SK-N-SH treated with all-trans-retinoic acid at 6 μM for 48 hours (cell line): ENCODE data around the gene IRGM.
"Not testable (repeated sequence)": the region's sequence is repeated elsewhere in the genome, so short reads cannot be mapped to it uniquely, and the experiment has no call there.

ENCODE experiments used
- ATAC-seq: fragments of 200-7000 bp; cut with Tn5 transposase; 3 replicates; pipeline ENCODE4 v1.9.1; 2020; ENCODE audit warnings: mild to moderate bottlenecking, moderate library complexity
- ARNTL ChIP-seq: fragments of 450-650 bp; formaldehyde crosslinking; IDR thresholded peaks from 2 replicates; pipeline ENCODE4 v1.5.0; 2020; ENCODE audit warnings: low read depth, mild to moderate bottlenecking, moderate library complexity, borderline replicate concordance
- BACH2 ChIP-seq: fragments of 250-450 bp; sonication (Bioruptor Pico); IDR thresholded peaks from 2 replicates; pipeline ENCODE4 v1.9.0; 2021; ENCODE audit warnings: mild to moderate bottlenecking, borderline replicate concordance
- CSDC2 ChIP-seq: fragments of 250-450 bp; sonication (Bioruptor Pico); IDR thresholded peaks from 2 replicates; pipeline ENCODE4 v1.5.0; 2020; ENCODE audit warnings: mild to moderate bottlenecking, moderate library complexity
- ESRRG ChIP-seq: fragments of 250-450 bp; sonication (Bioruptor Pico); IDR thresholded peaks from 2 replicates; pipeline ENCODE4 v1.6.1; 2021; ENCODE audit warnings: mild to moderate bottlenecking
- GLIS3 ChIP-seq: fragments of 250-450 bp; sonication (Bioruptor Pico); IDR thresholded peaks from 2 replicates; pipeline ENCODE4 v1.5.0; 2020; ENCODE audit warnings: mild to moderate bottlenecking, moderate library complexity
- ISL1 ChIP-seq: fragments of 250-450 bp; sonication (Bioruptor Pico); IDR thresholded peaks from 2 replicates; pipeline ENCODE4 v2.1.2; 2022; ENCODE audit warnings: mild to moderate bottlenecking, moderate library complexity
- OSR1 ChIP-seq: fragments of 250-450 bp; sonication (Bioruptor Pico); IDR thresholded peaks from 2 replicates; pipeline ENCODE4 v1.8.0; 2022; ENCODE audit warnings: moderate library complexity, mild to moderate bottlenecking, inconsistent platforms
- PPARA ChIP-seq: fragments of 250-450 bp; sonication (Bioruptor Pico); IDR thresholded peaks from 2 replicates; pipeline ENCODE4 v1.5.0; 2020; ENCODE audit warnings: mild to moderate bottlenecking, borderline replicate concordance
- RARB ChIP-seq: fragments of 250-450 bp; sonication (Bioruptor Pico); IDR thresholded peaks from 2 replicates; pipeline ENCODE4 v1.8.0; 2021; ENCODE audit warnings: mild to moderate bottlenecking, moderate library complexity
- TCF4 ChIP-seq: fragments of 250-450 bp; sonication (Bioruptor Pico); IDR thresholded peaks from 2 replicates; pipeline ENCODE4 v1.8.0; 2021; ENCODE audit warnings: mild to moderate bottlenecking, moderate library complexity, borderline replicate concordance
- ZC3H10 ChIP-seq: fragments of 250-450 bp; sonication (Bioruptor Pico); IDR thresholded peaks from 2 replicates; pipeline ENCODE4 v1.5.1; 2021; ENCODE audit warnings: mild to moderate bottlenecking, moderate library complexity
- ZFP3 ChIP-seq: fragments of 250-450 bp; sonication (Bioruptor Pico); IDR thresholded peaks from 2 replicates; pipeline ENCODE4 v1.5.0; 2020; ENCODE audit warnings: mild to moderate bottlenecking, moderate library complexity
- ZFP30 ChIP-seq: fragments of 450-650 bp; formaldehyde crosslinking; IDR thresholded peaks from 2 replicates; pipeline ENCODE4 v1.5.0; 2022; ENCODE audit warnings: mild to moderate bottlenecking, moderate library complexity
- ZNF565 ChIP-seq: fragments of 450-650 bp; formaldehyde crosslinking; conservative IDR thresholded peaks from 2 replicates; pipeline ENCODE4 v1.5.0; 2020; ENCODE audit warnings: low read depth, mild to moderate bottlenecking, moderate library complexity
- ZNF70 ChIP-seq: fragments of 450-650 bp; formaldehyde crosslinking; IDR thresholded peaks from 2 replicates; pipeline ENCODE4 v1.5.0; 2020; ENCODE audit warnings: mild to moderate bottlenecking, moderate library complexity
- ZNF8 ChIP-seq: fragments of 450-650 bp; formaldehyde crosslinking; IDR thresholded peaks from 2 replicates; pipeline ENCODE4 v1.5.0; 2020; ENCODE audit warnings: mild to moderate bottlenecking, moderate library complexity
- TF ChIP-seq, protein P1 (sequence below): fragments of 250-450 bp; sonication (Bioruptor Pico); IDR thresholded peaks from 2 replicates; pipeline ENCODE4 v1.8.0; 2020; ENCODE audit warnings: mild to moderate bottlenecking, moderate library complexity, borderline replicate concordance
- TF ChIP-seq, protein P2 (sequence below): fragments of 250-450 bp; sonication (Bioruptor Pico); IDR thresholded peaks from 2 replicates; pipeline ENCODE4 v1.8.0; 2021; ENCODE audit warnings: low read depth, mild to moderate bottlenecking, moderate library complexity, borderline replicate concordance
- TF ChIP-seq, protein P3 (sequence below): fragments of 250-450 bp; sonication (Bioruptor Pico); IDR thresholded peaks from 2 replicates; pipeline ENCODE4 v1.5.0; 2020; ENCODE audit warnings: mild to moderate bottlenecking, moderate library complexity
- TF ChIP-seq, protein P4 (sequence below): fragments of 250-450 bp; sonication (Bioruptor Pico); IDR thresholded peaks from 2 replicates; pipeline ENCODE4 v1.5.1; 2021; ENCODE audit warnings: mild to moderate bottlenecking, moderate library complexity
- TF ChIP-seq, protein P5 (sequence below): fragments of 250-450 bp; sonication (Bioruptor Pico); IDR thresholded peaks from 2 replicates; pipeline ENCODE4 v1.5.1; 2020; ENCODE audit warnings: low read depth, mild to moderate bottlenecking, moderate library complexity

IRGM gene

DNA sequence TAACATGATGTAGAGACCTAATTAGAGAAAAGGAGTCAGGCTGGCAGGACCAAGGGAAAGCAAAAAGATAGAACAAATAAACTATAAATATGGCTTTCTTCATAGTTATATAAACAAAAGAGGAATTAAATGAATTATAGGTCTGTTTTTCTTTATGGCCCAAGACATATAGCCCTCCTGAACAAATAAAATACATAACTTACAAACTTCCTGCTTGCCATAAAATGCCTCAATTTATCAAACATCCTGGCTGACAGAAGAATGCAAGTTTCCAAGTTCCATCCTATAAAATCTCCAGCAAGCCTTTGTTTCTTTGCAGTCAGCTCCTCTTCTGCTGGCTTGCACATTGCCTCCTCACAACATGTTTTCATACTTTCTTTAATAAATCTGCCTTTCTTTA lies 31.3 kb upstream of the IRGM start:
- ATAC-seq, result no peak
- TF ChIP-seq GLIS3 (CRISPR knock-in tag), result no peak
- TF ChIP-seq, protein P1, sequence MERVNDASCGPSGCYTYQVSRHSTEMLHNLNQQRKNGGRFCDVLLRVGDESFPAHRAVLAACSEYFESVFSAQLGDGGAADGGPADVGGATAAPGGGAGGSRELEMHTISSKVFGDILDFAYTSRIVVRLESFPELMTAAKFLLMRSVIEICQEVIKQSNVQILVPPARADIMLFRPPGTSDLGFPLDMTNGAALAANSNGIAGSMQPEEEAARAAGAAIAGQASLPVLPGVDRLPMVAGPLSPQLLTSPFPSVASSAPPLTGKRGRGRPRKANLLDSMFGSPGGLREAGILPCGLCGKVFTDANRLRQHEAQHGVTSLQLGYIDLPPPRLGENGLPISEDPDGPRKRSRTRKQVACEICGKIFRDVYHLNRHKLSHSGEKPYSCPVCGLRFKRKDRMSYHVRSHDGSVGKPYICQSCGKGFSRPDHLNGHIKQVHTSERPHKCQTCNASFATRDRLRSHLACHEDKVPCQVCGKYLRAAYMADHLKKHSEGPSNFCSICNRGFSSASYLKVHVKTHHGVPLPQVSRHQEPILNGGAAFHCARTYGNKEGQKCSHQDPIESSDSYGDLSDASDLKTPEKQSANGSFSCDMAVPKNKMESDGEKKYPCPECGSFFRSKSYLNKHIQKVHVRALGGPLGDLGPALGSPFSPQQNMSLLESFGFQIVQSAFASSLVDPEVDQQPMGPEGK (CRISPR knock-in tag), result no peak
- TF ChIP-seq ARNTL (CRISPR knock-in tag), result no peak
- TF ChIP-seq TCF4 (CRISPR knock-in tag), result no peak
- TF ChIP-seq, protein P2, sequence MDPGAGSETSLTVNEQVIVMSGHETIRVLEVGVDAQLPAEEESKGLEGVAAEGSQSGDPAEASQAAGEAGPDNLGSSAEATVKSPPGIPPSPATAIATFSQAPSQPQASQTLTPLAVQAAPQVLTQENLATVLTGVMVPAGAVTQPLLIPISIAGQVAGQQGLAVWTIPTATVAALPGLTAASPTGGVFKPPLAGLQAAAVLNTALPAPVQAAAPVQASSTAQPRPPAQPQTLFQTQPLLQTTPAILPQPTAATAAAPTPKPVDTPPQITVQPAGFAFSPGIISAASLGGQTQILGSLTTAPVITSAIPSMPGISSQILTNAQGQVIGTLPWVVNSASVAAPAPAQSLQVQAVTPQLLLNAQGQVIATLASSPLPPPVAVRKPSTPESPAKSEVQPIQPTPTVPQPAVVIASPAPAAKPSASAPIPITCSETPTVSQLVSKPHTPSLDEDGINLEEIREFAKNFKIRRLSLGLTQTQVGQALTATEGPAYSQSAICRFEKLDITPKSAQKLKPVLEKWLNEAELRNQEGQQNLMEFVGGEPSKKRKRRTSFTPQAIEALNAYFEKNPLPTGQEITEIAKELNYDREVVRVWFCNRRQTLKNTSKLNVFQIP (CRISPR knock-in tag), result no peak
- TF ChIP-seq, protein P3, sequence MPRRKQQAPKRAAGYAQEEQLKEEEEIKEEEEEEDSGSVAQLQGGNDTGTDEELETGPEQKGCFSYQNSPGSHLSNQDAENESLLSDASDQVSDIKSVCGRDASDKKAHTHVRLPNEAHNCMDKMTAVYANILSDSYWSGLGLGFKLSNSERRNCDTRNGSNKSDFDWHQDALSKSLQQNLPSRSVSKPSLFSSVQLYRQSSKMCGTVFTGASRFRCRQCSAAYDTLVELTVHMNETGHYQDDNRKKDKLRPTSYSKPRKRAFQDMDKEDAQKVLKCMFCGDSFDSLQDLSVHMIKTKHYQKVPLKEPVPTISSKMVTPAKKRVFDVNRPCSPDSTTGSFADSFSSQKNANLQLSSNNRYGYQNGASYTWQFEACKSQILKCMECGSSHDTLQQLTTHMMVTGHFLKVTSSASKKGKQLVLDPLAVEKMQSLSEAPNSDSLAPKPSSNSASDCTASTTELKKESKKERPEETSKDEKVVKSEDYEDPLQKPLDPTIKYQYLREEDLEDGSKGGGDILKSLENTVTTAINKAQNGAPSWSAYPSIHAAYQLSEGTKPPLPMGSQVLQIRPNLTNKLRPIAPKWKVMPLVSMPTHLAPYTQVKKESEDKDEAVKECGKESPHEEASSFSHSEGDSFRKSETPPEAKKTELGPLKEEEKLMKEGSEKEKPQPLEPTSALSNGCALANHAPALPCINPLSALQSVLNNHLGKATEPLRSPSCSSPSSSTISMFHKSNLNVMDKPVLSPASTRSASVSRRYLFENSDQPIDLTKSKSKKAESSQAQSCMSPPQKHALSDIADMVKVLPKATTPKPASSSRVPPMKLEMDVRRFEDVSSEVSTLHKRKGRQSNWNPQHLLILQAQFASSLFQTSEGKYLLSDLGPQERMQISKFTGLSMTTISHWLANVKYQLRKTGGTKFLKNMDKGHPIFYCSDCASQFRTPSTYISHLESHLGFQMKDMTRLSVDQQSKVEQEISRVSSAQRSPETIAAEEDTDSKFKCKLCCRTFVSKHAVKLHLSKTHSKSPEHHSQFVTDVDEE (CRISPR knock-in tag), result no peak
- TF ChIP-seq OSR1 (CRISPR knock-in tag), result no peak
- TF ChIP-seq, protein P4, sequence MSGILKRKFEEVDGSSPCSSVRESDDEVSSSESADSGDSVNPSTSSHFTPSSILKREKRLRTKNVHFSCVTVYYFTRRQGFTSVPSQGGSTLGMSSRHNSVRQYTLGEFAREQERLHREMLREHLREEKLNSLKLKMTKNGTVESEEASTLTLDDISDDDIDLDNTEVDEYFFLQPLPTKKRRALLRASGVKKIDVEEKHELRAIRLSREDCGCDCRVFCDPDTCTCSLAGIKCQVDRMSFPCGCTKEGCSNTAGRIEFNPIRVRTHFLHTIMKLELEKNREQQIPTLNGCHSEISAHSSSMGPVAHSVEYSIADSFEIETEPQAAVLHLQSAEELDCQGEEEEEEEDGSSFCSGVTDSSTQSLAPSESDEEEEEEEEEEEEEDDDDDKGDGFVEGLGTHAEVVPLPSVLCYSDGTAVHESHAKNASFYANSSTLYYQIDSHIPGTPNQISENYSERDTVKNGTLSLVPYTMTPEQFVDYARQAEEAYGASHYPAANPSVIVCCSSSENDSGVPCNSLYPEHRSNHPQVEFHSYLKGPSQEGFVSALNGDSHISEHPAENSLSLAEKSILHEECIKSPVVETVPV (CRISPR knock-in tag), result no peak
- no peak for TF ChIP-seq ZFP30 (CRISPR knock-in tag)
- TF ChIP-seq CSDC2, result no peak
- TF ChIP-seq ZNF565, result no peak
- TF ChIP-seq ISL1 (CRISPR knock-in tag), result no peak
- TF ChIP-seq ZC3H10 (CRISPR knock-in tag), result no peak
- TF ChIP-seq, protein P5, sequence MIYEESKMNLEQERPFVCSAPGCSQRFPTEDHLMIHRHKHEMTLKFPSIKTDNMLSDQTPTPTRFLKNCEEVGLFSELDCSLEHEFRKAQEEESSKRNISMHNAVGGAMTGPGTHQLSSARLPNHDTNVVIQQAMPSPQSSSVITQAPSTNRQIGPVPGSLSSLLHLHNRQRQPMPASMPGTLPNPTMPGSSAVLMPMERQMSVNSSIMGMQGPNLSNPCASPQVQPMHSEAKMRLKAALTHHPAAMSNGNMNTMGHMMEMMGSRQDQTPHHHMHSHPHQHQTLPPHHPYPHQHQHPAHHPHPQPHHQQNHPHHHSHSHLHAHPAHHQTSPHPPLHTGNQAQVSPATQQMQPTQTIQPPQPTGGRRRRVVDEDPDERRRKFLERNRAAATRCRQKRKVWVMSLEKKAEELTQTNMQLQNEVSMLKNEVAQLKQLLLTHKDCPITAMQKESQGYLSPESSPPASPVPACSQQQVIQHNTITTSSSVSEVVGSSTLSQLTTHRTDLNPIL (CRISPR knock-in tag), result no peak
- TF ChIP-seq ESRRG (CRISPR knock-in tag), result no peak
- TF ChIP-seq RARB, result no peak
- TF ChIP-seq ZFP3 (CRISPR knock-in tag), result no peak
- TF ChIP-seq PPARA (CRISPR knock-in tag), result no peak
- TF ChIP-seq ZNF70 (CRISPR knock-in tag), result no peak
- TF ChIP-seq ZNF8, result no peak

DNA sequence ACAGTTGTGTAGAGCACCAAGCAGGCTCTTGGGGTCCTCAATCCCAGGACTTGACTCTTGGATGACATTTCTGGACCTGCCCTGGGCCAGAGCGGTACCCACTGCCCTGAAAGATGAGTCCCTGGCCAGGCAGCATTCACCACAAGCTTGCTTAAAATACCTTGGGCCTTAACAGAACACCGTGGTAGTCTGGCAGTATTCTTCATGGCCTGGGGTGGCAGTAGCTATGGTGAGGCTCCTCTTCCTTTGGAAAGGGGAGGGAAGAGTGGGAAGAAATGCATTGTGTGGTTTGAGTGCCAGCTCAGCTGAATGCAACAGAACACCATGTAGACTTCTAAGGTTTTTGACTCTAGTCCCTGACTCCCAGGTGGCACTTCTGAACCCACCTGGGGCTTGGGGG lies 29.4 kb upstream of the IRGM start:
- TF ChIP-seq GLIS3 (CRISPR knock-in tag) (no peak), OSR1 (CRISPR knock-in tag) (no peak), ZFP30 (CRISPR knock-in tag) (no peak), ISL1 (CRISPR knock-in tag) (no peak), PPARA (CRISPR knock-in tag) (no peak), ARNTL (CRISPR knock-in tag) (no peak), BACH2 (CRISPR knock-in tag) (no peak), RARB (no peak), ZNF70 (CRISPR knock-in tag) (no peak), TCF4 (CRISPR knock-in tag) (no peak)
- ATAC-seq, result no peak

DNA sequence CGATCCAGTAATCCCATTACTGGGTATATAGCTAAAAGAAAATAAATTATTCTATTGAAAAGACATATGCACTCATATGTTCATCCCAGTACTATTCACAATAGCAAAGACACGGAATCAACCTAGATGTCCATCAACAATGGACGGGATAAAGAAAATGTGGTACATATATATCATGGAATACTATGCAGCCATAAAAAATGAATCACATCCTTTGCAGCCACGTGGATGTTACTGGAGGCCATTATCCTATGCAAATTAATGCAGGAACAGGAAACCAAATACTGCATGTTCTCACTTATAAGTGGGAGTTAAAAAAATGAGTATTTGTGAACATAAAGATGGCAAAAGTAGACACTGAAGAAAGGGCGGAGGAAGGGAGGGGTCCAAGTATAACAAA lies 16.6 kb upstream of the IRGM start:
- TF ChIP-seq ZNF70 (CRISPR knock-in tag) (no peak), TCF4 (CRISPR knock-in tag) (no peak), CSDC2 (no peak)
- TF ChIP-seq, protein P2 (CRISPR knock-in tag), result no peak
- TF ChIP-seq, all 23 proteins: peak for 0
- no peak for ATAC-seq

DNA sequence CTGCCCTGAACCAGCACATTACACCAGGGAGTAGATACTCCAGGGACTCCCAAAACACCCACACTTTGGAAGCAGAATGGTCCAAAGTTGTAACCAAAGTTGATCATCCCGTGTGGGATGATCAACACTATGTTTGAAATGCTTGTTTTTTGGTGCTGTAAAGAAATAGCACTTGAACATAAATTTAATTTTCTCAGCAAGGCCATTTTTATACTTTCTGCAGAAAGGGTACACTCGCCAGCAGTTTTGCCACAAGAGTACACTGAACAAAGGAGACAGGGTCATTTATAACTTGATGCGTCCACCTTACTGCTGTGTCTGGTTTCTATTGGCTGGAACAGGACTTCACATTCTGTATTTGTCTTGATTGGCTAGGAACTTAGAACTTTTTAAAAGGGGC lies 14.5 kb upstream of the IRGM start:
- not testable (repeated sequence) for ATAC-seq
